ENCODE measurements around the gene SLC6A5. TPM values are rescaled to one million over a fixed set of nuclear protein-coding genes. Genes with fewer than 3 reads are reported as not detected.

SLC6A5 gene
- total and polyA plus RNA-seq, 4 donors, result not detected

- Histone ChIP-seq H3K27ac (ENCODE audit: low read depth in 1 of 2, low read length in 1 of 2) (no peak overlapping the region), H3K36me3 (ENCODE audit: control insufficient read depth in 4 of 4, insufficient read depth in 4 of 4, low read length in 4 of 4) (no peaks in the 10 kb centered on the region), H3K9me3 (ENCODE audit: control insufficient read depth in 4 of 4, insufficient read depth in 3 of 4, low read length in 3 of 4) (peaks cover 0 to 6% (median 0%) of the 10 kb centered on the region in 4 donors), H3K27me3 (ENCODE audit: control insufficient read depth in 3 of 3, insufficient read depth in 3 of 3, low read length in 2 of 3) (peaks cover 15 to 42% (median 24%) of the 10 kb centered on the region in 3 donors), H3K4me1 (ENCODE audit: control insufficient read depth in 5 of 5, insufficient read depth in 5 of 5, low read length in 5 of 5) (no peaks in the 10 kb centered on the region), H3K9ac (ENCODE audit: insufficient read depth in 1 of 2, low read length in 2 of 2) (no peak overlapping the region), H3K4me3 (no peak overlapping the region)
- TF ChIP-seq CTCF (IDR thresholded peaks at IDR 0.05; ENCODE audit: control extremely low read depth, extremely low read depth), result no peak
- ATAC-seq (ENCODE audit: insufficient read depth, low FRiP score) (no peak), DNase-seq (no peak)
- 55 to 74% methylated on average over 2 of the region's 2 CpGs for WGBS, 2 donors
Observed at GRCh38 chr11:20592741-20593140, 6.7 kb upstream of the SLC6A5 start.

- Histone ChIP-seq H3K36me3 (ENCODE audit: control insufficient read depth in 4 of 4, insufficient read depth in 4 of 4, low read length in 4 of 4) (no peaks in the 10 kb centered on the region), H3K27ac (ENCODE audit: low read depth in 1 of 2, low read length in 1 of 2) (no peak overlapping the region), H3K4me1 (ENCODE audit: control insufficient read depth in 5 of 5, insufficient read depth in 5 of 5, low read length in 5 of 5) (no peaks in the 10 kb centered on the region), H3K4me3 (no peak overlapping the region), H3K9ac (ENCODE audit: insufficient read depth in 1 of 2, low read length in 2 of 2) (no peak overlapping the region), H3K9me3 (ENCODE audit: control insufficient read depth in 4 of 4, insufficient read depth in 3 of 4, low read length in 3 of 4) (peaks cover 0 to 12% (median 0%) of the 10 kb centered on the region in 4 donors), H3K27me3 (ENCODE audit: control insufficient read depth in 3 of 3, insufficient read depth in 3 of 3, low read length in 2 of 3) (peaks cover 25 to 58% (median 40%) of the 10 kb centered on the region in 3 donors)
- no peak for ATAC-seq (ENCODE audit: insufficient read depth, low FRiP score)
- 76 to 83% methylated on average over 8 of the region's 8 CpGs for WGBS, 2 donors
- no peak for TF ChIP-seq CTCF (IDR thresholded peaks at IDR 0.05; ENCODE audit: control extremely low read depth, extremely low read depth)
- DNase-seq, result no peak
Observed at GRCh38 chr11:20594274-20595061, 4.9 kb upstream of the SLC6A5 start.

- Histone ChIP-seq H3K9ac (ENCODE audit: insufficient read depth in 1 of 2, low read length in 2 of 2) (no peak overlapping the region), H3K4me1 (ENCODE audit: control insufficient read depth in 5 of 5, insufficient read depth in 5 of 5, low read length in 5 of 5) (no peaks in the 10 kb centered on the region), H3K36me3 (ENCODE audit: control insufficient read depth in 4 of 4, insufficient read depth in 4 of 4, low read length in 4 of 4) (no peaks in the 10 kb centered on the region), H3K9me3 (ENCODE audit: control insufficient read depth in 4 of 4, insufficient read depth in 3 of 4, low read length in 3 of 4) (peaks cover 0 to 16% (median 0%) of the 10 kb centered on the region in 4 donors), H3K4me3 (no peak overlapping the region), H3K27me3 (ENCODE audit: control insufficient read depth in 3 of 3, insufficient read depth in 3 of 3, low read length in 2 of 3) (peaks cover 25 to 65% (median 45%) of the 10 kb centered on the region in 3 donors), H3K27ac (ENCODE audit: low read depth in 1 of 2, low read length in 1 of 2) (no peak overlapping the region)
- DNase-seq (no peak), ATAC-seq (ENCODE audit: insufficient read depth, low FRiP score) (no peak)
- no peak for TF ChIP-seq CTCF (IDR thresholded peaks at IDR 0.05; ENCODE audit: control extremely low read depth, extremely low read depth)
- 78 to 80% methylated on average over 5 of the region's 5 CpGs for WGBS, 2 donors
Observed at GRCh38 chr11:20595101-20595500, 4.3 kb upstream of the SLC6A5 start.
